DOHH2 (cell line): Measurements from ENCODE around the gene GUCY1A2.

ENCODE experiments used
- H3F3A ChIP-seq: fragments of 200-600 bp; sonication (generic), shearing (Covaris generic); 2 replicates; pipeline ENCODE4 v1.6.0; 2016; ENCODE audit warnings: antibody characterized with exemption, mild to moderate bottlenecking; ENCODE audit not compliant: control insufficient read depth, insufficient read depth
- H3K27ac ChIP-seq: fragments of 200-600 bp; sonication (generic); 2 replicates; pipeline ENCODE4 v1.5.1; 2014; ENCODE audit warnings: low read depth, mild to moderate bottlenecking, low read length, moderate library complexity
- H3K27me3 ChIP-seq: fragments of 200-600 bp; sonication (generic); 2 replicates; pipeline ENCODE4 v1.6.1; 2014; ENCODE audit warnings: mild to moderate bottlenecking, low read length, mixed read lengths; ENCODE audit not compliant: control insufficient read depth
- H3K36me3 ChIP-seq: fragments of 200-600 bp; sonication (generic); 2 replicates; pipeline ENCODE4 v1.6.1; 2014; ENCODE audit warnings: mild to moderate bottlenecking, low read length, moderate library complexity, mixed read lengths; ENCODE audit not compliant: control insufficient read depth
- H3K4me1 ChIP-seq: fragments of 200-600 bp; sonication (generic); 2 replicates; pipeline ENCODE4 v1.6.1; 2014; ENCODE audit warnings: mild to moderate bottlenecking, low read length, mixed read lengths; ENCODE audit not compliant: control insufficient read depth
- H3K4me2 ChIP-seq: fragments of 200-600 bp; sonication (generic); 2 replicates; pipeline ENCODE4 v1.6.0; 2014; ENCODE audit warnings: mild to moderate bottlenecking, low read length, moderate library complexity
- H3K4me3 ChIP-seq: fragments of 200-600 bp; sonication (generic); 2 replicates; pipeline ENCODE4 v1.5.1; 2014; ENCODE audit warnings: mild to moderate bottlenecking, low read length, mixed read lengths
- H3K79me2 ChIP-seq: fragments of 200-600 bp; sonication (generic); 2 replicates; pipeline ENCODE4 v1.6.1; 2014; ENCODE audit warnings: mild to moderate bottlenecking, low read length, mixed read lengths; ENCODE audit not compliant: control insufficient read depth
- H3K9me2 ChIP-seq: fragments of 200-600 bp; sonication (generic); replicated peaks from 2 replicates; pipeline ENCODE4 v1.6.1; 2014; ENCODE audit warnings: mild to moderate bottlenecking, low read length, mixed read lengths; ENCODE audit not compliant: control insufficient read depth
- H3K9me3 ChIP-seq: fragments of 200-600 bp; sonication (generic); 2 replicates; pipeline ENCODE4 v1.6.1; 2014; ENCODE audit warnings: antibody characterized with exemption, low read length, mixed read lengths; ENCODE audit not compliant: control insufficient read depth, insufficient read depth
- H4K20me1 ChIP-seq: fragments of 200-600 bp; sonication (generic); 2 replicates; pipeline ENCODE4 v1.6.0; 2014; ENCODE audit warnings: low read depth, mild to moderate bottlenecking, antibody characterized with exemption, low read length, moderate library complexity; ENCODE audit not compliant: control insufficient read depth, insufficient read depth
- EZH2phosphoT487 ChIP-seq: fragments of 200-600 bp; sonication (generic); IDR thresholded peaks from 2 replicates; pipeline ENCODE4 v1.6.1; 2017; ENCODE audit warnings: borderline replicate concordance, mild to moderate bottlenecking, antibody characterized with exemption, low read length, moderate library complexity, mixed read lengths
- TF ChIP-seq, protein P1 (sequence below): fragments of 200-600 bp; sonication (generic); IDR thresholded peaks from one replicate; pipeline ENCODE4 v1.5.1; 2014; ENCODE audit warnings: antibody characterized with exemption, mild to moderate bottlenecking, low read depth, low read length; ENCODE audit not compliant: poor library complexity, severe bottlenecking

The GUCY1A2 gene

DNA sequence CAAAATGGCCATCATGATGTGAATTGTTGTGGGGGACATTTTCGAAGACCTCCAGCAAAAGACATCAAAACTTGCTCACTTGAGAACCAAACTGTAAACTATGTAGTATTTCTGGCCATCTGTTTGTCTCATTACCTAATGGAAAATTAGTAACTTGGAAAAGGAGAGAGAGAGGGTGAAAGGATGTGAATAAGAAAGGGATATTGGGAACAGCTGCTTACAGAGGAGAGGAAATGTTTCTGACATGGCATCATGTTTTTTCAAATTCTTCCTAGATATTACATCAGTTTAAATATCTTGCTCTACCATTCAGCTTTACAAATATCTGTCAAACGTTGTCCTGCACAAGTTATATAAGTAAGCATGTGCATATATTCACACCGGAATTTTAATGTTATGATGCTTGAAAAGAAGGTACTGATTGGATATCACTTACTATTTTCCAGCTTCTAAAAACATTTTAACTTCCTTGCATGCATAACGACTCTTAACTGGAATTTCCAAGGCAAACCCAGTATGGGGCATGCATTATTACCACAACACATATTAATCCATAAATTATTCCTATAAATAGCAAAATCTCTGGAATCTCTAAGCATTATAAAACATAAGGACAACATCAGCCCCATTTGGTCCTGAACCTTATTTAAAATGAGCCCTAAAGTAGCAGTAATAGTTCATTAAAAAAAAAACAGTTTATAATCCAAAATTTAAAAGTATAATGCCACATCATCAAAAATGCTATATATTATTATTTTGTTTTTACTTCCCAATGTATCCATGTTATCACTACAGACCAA is 20.0 kb downstream of the GUCY1A2 start:
- no peak overlapping the region for H3K27ac ChIP-seq
- H3K4me3 ChIP-seq, result no peak overlapping the region
- H3K4me2 ChIP-seq, result no peak overlapping the region
- H3K9me3 ChIP-seq, result no peaks in the 10 kb centered on the region
- H3K36me3 ChIP-seq, result no peaks in the 10 kb centered on the region
- no peaks in the 10 kb centered on the region for H3K27me3 ChIP-seq
- no peaks in the 10 kb centered on the region for H3K4me1 ChIP-seq
- H3K9me2 ChIP-seq, result no peaks in the 10 kb centered on the region
- H3K79me2 ChIP-seq, result no peaks in the 10 kb centered on the region
- TF ChIP-seq, protein P1, sequence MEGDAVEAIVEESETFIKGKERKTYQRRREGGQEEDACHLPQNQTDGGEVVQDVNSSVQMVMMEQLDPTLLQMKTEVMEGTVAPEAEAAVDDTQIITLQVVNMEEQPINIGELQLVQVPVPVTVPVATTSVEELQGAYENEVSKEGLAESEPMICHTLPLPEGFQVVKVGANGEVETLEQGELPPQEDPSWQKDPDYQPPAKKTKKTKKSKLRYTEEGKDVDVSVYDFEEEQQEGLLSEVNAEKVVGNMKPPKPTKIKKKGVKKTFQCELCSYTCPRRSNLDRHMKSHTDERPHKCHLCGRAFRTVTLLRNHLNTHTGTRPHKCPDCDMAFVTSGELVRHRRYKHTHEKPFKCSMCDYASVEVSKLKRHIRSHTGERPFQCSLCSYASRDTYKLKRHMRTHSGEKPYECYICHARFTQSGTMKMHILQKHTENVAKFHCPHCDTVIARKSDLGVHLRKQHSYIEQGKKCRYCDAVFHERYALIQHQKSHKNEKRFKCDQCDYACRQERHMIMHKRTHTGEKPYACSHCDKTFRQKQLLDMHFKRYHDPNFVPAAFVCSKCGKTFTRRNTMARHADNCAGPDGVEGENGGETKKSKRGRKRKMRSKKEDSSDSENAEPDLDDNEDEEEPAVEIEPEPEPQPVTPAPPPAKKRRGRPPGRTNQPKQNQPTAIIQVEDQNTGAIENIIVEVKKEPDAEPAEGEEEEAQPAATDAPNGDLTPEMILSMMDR, result no peak
- no peak for TF ChIP-seq EZH2phosphoT487
- no peaks in the 10 kb centered on the region for H3F3A ChIP-seq
- H4K20me1 ChIP-seq, result no peaks in the 10 kb centered on the region

DNA sequence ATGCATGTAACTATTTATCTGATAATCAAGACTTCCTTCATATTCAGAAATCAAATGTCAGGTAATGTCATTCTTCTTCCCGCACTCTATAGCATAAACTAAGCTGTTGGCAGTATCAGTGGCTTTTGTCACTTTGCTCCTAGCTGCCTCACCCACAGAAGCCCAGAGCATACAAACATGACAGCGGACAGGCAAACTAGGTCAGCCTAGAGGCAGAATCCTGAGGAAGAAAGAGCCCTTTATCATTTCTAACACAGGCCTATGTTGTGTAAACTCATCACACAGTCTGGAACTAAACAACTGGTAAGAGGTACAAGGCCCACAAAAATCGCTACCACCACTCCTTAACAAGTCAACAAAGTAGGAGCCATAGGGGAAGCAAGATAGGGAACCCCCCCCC is 21.0 kb downstream of the GUCY1A2 start:
- Histone ChIP-seq H3K9me3 (no peaks in the 10 kb centered on the region), H3F3A (no peaks in the 10 kb centered on the region), H3K27me3 (no peaks in the 10 kb centered on the region), H3K27ac (no peak overlapping the region), H3K9me2 (no peaks in the 10 kb centered on the region), H3K79me2 (no peaks in the 10 kb centered on the region), H4K20me1 (no peaks in the 10 kb centered on the region), H3K36me3 (no peaks in the 10 kb centered on the region), H3K4me1 (no peaks in the 10 kb centered on the region), H3K4me2 (no peak overlapping the region), H3K4me3 (no peak overlapping the region)
- TF ChIP-seq EZH2phosphoT487, result no peak
- TF ChIP-seq, protein P1, result no peak

DNA sequence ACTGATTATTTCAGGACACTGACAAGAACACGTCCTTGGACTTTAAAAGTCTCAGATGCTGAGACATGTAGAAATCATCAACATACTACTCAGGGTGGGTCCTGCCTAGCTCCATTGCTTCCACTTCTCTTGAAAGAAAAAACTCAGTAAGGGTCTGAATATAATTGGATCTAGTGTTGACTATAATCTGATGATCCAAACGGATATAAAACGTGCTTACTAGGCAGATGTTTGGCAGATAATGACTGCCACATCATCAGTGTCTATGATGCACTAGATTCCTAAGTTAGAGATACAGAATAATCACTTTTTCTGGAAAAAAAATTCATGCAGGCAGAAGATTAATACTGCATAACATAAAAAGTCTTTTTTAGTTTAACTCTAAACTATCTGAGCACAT is 21.6 kb downstream of the GUCY1A2 start:
- Histone ChIP-seq H4K20me1 (no peaks in the 10 kb centered on the region), H3K79me2 (no peaks in the 10 kb centered on the region), H3K4me3 (no peak overlapping the region), H3K9me2 (no peaks in the 10 kb centered on the region), H3K36me3 (no peaks in the 10 kb centered on the region), H3K4me1 (no peaks in the 10 kb centered on the region), H3K27ac (no peak overlapping the region), H3K27me3 (no peaks in the 10 kb centered on the region), H3F3A (no peaks in the 10 kb centered on the region), H3K4me2 (no peak overlapping the region), H3K9me3 (no peaks in the 10 kb centered on the region)
- TF ChIP-seq EZH2phosphoT487, result no peak
- TF ChIP-seq, protein P1, result no peak
